Brain microvascular endothelial cell (primary cell): ENCODE measurements around the gene FANCB.

Source experiments
- DNase-seq: peaks from one replicate; pipeline ENCODE4 v3.0.0-alpha.2; 2020
- H3K27ac ChIP-seq: fragments of 250-450 bp; sonication (Bioruptor Pico); 2 replicates; pipeline ENCODE4 v1.5.1; 2020; ENCODE audit warnings: mild to moderate bottlenecking, moderate library complexity
- H3K27me3 ChIP-seq: fragments of 250-450 bp; sonication (Bioruptor Pico); replicated peaks from 2 replicates; pipeline ENCODE4 v1.5.1; 2020; ENCODE audit warnings: mild to moderate bottlenecking
- H3K36me3 ChIP-seq: fragments of 250-450 bp; sonication (Bioruptor Pico); replicated peaks from 2 replicates; pipeline ENCODE4 v1.5.1; 2020; ENCODE audit warnings: mild to moderate bottlenecking
- H3K4me3 ChIP-seq: 2 replicates; pipeline ENCODE4 v1.5.1; 2011; ENCODE audit warnings: low read depth, mild to moderate bottlenecking, control low read depth, low read length, moderate library complexity
- in situ Hi-C: cut with HindIII; loops from 2 replicates; pipeline ENCODE4 v1.10.0; 2017; ENCODE audit warnings: low sequenced_read_pairs, low pct_ligation_motif_present
- TF ChIP-seq, protein P1 (sequence below): IDR thresholded peaks from 2 replicates; pipeline ENCODE4 v1.5.1; 2011; ENCODE audit warnings: low read depth, mild to moderate bottlenecking, moderate library complexity, low read length, control low read depth, inconsistent platforms; ENCODE audit errors: missing control alignments

FANCB gene

DNA sequence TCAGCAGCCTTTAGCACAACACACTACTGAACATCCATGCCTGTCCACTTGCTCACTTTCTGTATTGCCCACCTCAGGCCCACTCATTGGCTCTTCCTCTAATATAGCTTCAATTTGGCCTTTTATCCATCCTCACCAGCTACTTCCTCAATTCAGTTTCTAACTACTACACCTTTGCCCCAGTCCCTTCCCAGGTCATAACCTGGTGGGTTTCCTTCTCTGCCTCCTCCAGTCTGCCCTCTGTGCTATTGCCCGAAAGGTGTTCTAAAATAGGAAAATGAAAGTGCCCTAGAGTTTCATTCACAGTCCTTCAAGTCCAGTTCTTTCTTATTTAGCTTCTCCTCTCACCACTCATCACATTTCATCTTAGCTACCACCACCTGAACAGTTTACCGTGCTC lies 23.4 kb upstream of the FANCB start:
- DNase-seq = no peak
- no peak overlapping the region for H3K27ac ChIP-seq
- no peaks in the 10 kb centered on the region for H3K36me3 ChIP-seq
- TF ChIP-seq, protein P1, sequence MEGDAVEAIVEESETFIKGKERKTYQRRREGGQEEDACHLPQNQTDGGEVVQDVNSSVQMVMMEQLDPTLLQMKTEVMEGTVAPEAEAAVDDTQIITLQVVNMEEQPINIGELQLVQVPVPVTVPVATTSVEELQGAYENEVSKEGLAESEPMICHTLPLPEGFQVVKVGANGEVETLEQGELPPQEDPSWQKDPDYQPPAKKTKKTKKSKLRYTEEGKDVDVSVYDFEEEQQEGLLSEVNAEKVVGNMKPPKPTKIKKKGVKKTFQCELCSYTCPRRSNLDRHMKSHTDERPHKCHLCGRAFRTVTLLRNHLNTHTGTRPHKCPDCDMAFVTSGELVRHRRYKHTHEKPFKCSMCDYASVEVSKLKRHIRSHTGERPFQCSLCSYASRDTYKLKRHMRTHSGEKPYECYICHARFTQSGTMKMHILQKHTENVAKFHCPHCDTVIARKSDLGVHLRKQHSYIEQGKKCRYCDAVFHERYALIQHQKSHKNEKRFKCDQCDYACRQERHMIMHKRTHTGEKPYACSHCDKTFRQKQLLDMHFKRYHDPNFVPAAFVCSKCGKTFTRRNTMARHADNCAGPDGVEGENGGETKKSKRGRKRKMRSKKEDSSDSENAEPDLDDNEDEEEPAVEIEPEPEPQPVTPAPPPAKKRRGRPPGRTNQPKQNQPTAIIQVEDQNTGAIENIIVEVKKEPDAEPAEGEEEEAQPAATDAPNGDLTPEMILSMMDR = no peak
- no peaks in the 10 kb centered on the region for H3K27me3 ChIP-seq
- no peak overlapping the region for H3K4me3 ChIP-seq
- in situ Hi-C loops = no loop called here

DNA sequence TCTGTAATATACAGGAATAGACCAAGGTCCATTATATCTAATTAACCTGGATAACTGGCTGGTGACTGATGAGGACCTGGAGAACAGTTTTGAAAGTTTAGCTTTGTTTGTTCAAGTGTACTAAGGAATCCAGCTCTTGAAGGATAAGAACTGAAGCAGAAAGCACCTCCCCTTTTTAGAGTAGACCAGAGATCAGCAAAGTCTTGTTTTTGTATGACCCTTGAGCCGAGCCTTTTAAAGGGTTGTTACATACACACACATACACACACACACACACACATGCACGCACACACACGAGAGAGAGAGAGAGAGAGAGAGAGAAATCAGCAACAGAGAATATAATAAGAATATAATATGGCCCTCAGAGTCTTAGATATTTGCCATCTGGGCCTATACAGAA lies 13.4 kb upstream of the FANCB start:
- H3K4me3 ChIP-seq = no peak overlapping the region
- TF ChIP-seq, protein P1 = no peak
- DNase-seq = no peak
- H3K27me3 ChIP-seq = no peaks in the 10 kb centered on the region
- no peaks in the 10 kb centered on the region for H3K36me3 ChIP-seq
- in situ Hi-C loops = no loop called here
- H3K27ac ChIP-seq = no peak overlapping the region

DNA sequence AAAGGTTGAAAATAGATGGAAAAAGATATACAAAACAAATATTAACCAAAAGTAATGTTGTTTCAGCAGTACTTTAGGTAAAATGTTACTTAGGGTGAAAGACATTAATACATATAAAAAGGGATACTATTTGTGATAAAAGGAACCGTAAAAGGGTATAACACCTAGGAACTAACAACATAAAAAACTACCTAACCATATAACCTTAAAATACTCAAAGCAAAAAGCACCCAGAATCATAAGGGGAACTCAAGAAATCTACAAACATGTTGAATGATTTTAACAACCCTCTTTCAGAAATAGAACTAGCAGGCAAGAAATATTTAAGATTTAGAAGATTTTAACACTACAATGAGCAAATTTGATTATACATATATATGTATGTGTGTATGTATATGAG lies 11.8 kb upstream of the FANCB start:
- H3K27me3 ChIP-seq = no peaks in the 10 kb centered on the region
- TF ChIP-seq, protein P1 = no peak
- no peak overlapping the region for H3K4me3 ChIP-seq
- no peak for DNase-seq
- in situ Hi-C loops = no loop called here
- no peaks in the 10 kb centered on the region for H3K36me3 ChIP-seq
- H3K27ac ChIP-seq = no peak overlapping the region

DNA sequence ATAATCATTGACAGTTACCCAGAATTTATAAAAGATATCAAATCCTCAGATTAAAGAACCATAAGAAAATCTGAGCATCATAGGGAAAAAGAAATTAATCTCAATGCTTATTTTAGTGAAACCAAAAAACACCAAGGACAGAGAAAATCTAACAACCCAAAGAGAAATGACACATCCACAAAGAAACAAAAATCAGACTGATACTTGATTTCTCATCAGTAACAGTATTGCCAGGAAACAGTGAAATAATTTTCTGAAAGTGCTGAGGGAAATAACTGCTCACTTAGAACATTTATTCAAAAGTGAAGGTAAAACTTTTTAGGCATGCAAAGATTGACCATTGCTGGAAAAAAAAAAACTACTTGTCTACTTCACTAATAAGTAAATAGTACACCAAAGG lies 11.0 kb upstream of the FANCB start:
- no peak overlapping the region for H3K4me3 ChIP-seq
- in situ Hi-C loops = no loop called here
- no peak for DNase-seq
- H3K36me3 ChIP-seq = no peaks in the 10 kb centered on the region
- no peak overlapping the region for H3K27ac ChIP-seq
- no peaks in the 10 kb centered on the region for H3K27me3 ChIP-seq
- TF ChIP-seq, protein P1 = no peak

DNA sequence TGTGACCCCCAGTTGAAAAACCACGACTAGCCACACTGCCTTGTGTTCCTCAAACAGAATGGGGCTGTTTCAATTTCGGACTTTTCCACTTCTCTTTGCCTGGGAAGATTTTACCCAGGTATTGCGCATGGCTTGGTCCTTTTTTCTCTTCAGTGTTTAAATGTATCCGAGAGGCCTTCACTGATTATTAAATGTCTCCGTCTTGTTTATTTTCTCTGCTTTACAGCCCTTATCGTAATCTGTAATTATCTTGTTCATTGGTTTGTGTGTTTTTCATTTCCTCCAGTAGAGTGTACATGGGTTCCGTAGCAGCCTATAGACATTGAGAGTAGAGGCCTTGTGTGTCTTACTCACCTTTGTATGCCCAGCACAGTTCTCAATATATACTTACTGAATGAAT lies 2.8 kb upstream of the FANCB start:
- H3K4me3 ChIP-seq = no peak overlapping the region
- no peaks in the 10 kb centered on the region for H3K27me3 ChIP-seq
- in situ Hi-C loops = no loop called here
- TF ChIP-seq, protein P1 = no peak
- no peak for DNase-seq
- H3K27ac ChIP-seq = no peak overlapping the region
- H3K36me3 ChIP-seq = no peaks in the 10 kb centered on the region

DNA sequence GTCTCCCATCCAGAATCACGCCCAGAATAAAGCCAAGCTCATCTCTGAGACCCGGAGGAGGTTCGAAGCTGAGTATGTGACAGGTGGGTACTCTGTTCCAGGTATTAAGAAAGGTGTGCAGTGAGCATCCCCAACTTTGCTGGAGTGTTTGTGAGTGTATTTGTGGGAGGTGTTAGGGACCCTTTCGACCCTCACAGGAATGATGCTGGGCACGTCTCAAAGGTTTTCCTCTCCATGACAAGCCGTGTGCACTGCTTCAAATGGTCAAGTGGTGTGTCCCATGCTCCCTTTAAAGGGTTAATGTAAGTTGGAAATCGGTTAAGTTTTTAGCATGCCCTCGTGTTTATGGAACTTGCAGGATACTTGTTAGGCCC lies 794 bp upstream of the FANCB start:
- Histone ChIP-seq H3K27me3 (no peaks in the 10 kb centered on the region), H3K4me3 (peak overlapping the region; percentile 79), H3K27ac (peak overlapping the region; percentile 78), H3K36me3 (no peaks in the 10 kb centered on the region)
- in situ Hi-C loops = no loop called here
- TF ChIP-seq, protein P1 = no peak
- no peak for DNase-seq
